Mesenteric fat pad (tissue), 1 donor: ENCODE results near the gene ERC1. TPM values are rescaled to one million over a fixed set of nuclear protein-coding genes. Genes with fewer than 3 reads are reported as not detected.

Source experiments
- DNase-seq: peaks from one replicate; pipeline ENCODE4 v3.0.0-alpha.2; 2020; ENCODE audit warnings: low spot score
- total RNA-seq: library from RNA; stranded (reverse); fragmentation: NEBNext Ultra II Directional; extraction: Animal tissue kit (Norgen Biotek cat#: 25700); gene quantifications from one replicate; pipeline ENCODE4 v1.2.1, GENCODE V29; 2021
- donor health status: DM: yes; HTN: yes; CAD: no.

ERC1 gene
- total RNA-seq, 1 donor from 2014 or later: 81.1 TPM

DNA sequence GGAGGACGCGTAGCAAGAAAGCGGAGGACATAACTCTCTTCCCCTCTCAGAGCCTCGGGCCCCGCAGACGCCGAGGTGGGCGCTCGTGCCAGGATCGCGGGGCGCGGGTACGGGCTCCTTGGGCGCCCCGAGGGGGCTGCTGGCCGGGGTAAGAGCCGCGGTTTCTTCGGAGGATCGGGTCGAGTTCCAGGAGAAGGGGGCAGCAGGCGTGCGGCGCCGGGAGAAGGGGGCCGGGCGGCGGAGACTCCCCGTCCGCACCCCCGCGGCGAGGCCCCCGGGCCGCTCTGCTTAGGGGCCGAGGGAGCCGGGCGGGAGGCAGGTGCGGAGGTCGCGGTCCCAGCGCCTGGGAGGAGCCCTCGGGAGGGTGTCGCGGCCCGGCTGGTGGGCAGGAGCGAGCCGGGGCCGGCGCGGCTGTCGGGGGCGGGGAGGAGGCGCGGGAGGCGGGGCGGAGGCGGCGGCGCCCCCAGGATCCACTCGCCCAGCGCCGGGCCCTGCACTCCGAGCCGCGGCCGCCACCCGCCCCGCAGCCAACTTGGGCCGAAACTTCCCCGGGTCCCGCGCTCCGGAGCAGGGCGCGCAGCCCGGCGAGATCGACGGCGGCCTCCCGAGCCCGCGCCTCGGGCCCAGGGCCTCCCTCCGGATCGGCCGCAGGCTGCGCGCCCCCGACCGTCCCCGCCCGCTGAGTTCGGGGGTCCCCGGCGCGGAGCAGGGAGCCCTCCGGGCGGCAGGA is 539.0 kb downstream of the ERC1 start:
- DNase-seq: peak; percentile 87

DNA sequence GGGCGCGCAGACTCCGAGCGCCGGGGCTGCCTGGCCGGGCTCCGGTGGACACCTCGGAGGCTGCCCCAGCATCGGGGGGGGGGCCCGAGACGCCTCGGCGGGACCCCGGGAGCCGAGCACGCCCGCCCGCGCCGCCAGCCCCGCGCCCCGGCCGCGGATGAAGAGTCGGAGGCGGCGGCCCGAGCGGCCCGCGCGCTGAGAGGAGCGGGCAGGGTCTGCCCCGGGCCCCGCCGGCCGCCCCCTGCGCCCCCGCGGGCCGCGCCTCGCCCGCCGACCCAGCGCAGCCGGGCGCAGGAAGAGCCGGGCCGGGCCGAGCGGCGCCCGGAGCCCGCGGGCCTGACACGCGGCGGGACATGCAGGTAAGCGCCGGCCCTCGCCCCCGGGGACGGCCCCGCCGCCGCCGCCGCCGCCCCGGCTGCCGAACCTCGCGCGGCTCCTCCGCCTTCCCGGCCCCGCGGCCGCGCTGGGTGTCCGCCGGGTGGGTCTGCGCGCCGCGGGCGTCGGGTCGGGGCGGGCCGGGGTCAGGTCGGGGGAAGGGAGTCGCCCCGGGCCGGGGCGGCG is 539.6 kb downstream of the ERC1 start:
- peak; percentile 41 for DNase-seq

DNA sequence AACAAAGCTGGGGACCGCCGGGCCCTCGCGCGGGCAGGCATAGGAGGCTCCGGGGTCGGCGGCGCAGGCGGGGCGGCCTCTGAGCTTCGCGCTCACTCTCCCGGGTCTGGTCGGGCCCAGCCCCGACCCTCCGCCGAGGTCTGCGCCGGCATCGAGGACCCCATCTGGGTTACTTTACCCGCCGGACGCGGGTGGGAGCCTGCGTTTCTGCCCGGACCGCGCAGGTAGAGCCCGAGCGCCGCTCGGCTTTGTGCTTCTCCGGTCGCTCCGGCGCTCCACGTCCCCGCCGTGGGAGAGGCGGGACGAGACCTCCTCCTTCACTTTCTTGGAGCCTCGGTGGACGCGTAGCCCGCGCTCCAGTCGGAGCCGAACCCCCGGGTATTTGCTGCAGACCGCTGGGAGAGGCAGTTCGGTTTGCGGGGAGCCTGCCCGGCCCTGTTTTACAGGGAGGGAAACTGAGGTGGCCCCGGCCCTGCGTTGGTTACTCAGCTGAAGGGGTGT is 540.2 kb downstream of the ERC1 start:
- DNase-seq: peak; percentile 57

DNA sequence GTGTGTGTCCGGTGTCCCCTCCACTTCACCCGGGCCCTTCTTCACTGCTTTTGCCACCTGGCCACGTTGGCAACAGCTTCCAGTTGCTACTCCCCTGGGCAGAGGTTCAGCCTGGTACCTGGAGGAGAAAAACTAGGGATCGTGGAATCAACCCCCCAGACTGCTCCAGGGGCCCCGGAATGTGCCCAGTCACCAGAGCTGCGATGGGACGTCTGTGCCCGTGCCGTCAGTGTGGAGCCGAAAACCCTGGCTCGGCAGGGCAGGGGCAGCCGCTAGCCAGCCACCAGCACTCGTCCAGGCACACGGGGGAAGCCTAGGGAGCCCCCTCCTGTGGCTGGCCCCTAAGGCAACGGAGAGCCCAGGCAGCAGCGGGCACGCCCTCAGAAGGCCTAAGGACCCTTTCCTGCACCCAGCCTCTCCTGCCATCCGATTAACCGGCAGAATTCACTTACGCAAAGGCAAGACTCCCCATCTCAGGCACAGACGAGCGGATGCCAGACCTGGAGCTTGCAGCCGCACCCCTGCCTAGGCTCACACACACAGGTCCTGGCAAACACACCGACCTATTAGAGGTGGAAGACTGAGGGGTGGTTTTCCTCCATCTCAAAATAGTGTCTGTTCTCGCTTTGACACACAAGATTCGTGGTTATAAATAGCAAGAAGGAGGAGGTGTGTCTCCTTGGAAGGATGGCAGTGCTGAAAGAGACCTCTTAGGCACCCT is 540.8 kb downstream of the ERC1 start:
- peak; percentile 79 for DNase-seq

DNA sequence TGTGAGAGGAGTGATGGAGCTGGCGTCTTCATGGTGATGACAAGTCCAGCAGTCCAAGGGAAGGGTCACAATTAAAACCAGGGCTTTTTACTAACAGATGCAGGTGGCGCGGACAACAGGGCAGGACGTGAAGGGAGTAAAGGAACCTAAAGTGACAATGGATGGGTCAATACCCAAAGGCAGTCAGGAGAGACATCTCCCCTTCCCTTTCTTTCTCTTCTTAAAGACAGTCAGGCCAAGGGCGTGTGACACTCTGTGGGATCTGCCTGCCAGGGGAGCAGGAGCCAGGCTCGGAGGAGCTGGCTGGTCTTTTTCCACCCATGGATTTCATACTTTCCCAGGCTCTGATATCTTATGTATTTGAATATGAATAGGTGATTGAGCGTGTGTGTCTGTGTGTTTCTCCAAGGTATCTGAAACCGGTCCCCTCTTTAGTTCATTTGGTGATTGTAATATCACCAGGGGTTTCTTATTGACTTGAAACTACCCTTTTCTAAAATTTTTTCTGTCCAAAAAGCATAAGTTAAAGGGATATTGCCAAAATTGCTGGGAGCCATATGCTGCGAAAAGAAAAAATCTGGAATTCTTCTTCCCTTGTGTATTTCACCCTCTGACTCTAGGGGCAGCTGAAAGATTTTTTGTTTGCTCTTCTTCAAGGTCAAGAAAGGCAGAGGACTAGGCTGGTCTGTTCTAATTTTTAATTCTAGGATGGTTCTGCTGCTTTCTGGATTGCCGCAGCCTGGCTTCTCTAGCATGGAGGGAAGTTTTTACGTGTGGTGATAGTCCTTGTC is 541.5 kb downstream of the ERC1 start:
- peak; percentile 39 for DNase-seq

DNA sequence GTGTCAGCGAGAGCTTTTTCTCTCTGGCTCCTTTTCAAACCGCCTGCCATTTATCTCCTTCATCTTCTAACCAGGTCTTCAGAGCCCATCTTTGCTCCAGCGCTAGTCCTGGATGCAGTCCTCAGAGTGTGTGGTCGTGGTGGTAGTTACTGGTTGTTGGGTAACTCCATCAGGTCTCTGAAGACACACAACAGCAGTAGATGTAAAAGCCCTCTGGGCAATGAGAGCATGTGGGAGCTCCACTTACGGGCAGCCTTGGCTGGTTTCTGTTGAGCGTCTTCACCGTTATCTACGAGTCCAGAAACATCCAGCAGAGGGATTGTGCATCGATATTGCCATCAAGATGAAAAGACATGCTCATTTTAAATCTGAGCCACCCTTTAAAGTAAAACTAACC is 542.2 kb downstream of the ERC1 start:
- peak; percentile 9 for DNase-seq

DNA sequence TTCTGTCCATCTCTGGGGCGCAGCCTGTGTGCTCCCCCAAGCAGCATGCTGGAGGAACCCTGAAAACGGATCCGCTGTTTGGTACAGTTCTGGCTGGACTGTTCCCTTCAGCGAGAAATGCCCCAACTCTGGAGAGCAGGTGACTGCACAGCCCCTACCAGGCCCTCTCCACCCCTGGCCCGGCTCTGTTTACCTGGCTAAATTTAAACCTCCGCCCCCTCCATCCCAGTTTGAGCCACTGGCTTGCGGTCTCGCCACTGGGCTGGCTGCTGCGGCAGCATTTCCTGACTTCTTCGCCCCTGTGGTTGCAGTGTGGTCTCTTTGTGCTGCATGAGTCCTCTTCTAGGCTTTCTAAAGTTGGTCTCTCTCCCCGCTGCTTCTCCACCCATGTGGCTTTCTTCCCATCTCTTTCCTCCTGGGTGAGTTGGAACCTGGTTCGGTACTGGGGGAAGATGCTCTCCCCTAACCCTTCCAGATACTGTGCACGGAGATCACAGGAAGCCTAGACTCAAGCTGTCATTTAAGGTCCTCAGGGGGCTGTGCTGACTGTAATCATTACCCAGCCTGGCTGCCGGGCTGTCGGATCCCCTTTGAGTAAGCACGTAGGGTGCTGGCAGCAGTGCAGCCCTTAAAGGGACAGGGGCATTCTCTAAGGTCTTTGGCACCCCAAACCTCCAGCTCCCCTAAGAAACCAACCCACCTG is 542.7 kb downstream of the ERC1 start:
- peak; percentile 69 for DNase-seq

DNA sequence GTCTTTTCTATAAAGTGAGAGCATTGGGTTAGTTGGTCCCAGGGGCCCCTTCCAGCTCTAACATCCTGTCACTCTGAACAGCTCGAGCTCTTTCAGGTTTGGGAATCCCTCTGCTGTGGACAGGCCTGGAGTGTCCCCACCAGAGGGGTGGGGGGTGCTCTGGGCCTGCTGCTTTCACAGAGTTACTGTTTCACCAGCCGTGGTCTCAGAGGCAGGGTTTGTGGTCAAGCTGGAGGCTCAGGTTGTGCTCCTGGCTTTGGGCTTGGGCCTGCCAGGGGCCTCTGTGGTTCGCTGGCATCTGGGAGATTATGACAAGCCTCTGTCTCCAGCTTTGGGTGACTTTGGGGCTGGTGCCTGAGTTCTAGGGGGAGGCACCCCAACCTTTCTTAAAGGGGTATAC is 543.7 kb downstream of the ERC1 start:
- DNase-seq: no peak

DNA sequence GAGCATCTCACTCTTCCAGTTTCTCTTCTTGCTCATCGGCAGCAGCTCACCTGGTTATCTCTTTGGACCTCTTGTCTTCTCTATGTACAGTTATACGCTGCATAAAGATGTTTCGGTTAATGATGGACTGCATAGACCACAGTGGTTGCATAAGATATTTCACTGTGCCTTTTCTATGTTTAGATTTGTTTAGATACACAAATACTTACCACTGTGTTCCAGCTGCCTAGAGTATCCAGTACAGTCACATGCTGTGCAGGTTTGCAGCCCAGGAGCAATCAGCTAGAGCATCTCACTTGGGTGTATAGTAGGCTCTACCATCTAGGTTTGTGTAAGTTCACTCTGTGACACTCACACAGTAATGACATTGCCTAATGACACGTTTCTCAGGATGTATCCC is 545.8 kb downstream of the ERC1 start:
- peak; percentile 4 for DNase-seq

DNA sequence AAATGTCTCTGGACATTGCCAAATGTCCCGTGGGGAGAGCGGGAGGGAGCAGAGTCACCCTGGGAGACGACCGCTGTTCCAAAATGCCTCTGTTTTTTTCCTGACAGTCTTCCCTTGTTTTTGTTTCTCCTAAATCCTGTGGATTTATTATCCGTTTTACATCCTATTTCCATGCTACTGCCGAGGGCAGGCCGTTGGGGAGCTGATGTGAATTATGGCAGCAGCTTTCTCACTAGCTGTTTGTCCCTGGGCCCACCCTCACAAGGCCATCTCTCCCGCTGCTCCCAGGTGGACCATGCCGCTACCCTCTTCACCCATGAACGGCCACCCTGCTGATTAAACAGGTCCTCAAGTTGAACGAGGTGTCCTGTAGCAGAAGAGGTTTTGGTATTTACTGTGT is 548.1 kb downstream of the ERC1 start:
- DNase-seq: peak; percentile 64

DNA sequence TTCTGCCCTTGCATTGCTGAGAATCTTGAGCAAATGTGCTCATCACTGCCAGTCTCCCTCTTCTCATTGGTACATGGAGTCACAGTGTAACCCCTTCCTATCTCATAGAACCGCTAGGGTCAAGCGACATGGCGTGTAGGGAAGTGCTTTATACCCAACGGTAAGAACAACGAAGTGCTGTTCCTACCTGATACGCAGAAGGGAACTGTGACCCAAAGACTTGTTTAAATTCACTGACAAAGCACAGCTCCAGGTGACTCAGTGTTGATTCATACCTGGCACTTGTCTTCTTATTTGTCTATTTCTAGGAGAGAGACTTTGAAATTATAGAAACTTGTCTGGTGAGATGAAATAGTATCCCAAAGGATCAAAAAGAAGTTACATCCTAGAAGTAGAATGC is 549.7 kb downstream of the ERC1 start:
- no peak for DNase-seq

DNA sequence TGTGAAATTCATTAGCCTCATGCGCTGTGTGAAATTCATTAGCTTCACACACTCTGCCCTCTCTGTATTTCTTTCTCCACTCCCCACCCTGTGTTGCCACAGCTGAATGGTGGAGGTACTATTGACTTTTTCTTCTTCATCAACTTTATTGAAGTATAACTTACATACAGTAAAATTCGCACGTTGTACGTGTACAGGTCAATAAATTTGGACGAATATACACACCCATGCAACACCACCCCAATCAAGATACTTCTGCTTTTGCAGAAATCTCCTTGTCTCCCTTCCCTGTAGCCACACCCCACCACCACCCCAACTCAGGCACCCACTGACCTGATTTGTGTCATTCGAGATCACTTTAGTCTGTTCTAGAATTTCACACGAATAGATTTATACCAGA is 551.6 kb downstream of the ERC1 start:
- no peak for DNase-seq

DNA sequence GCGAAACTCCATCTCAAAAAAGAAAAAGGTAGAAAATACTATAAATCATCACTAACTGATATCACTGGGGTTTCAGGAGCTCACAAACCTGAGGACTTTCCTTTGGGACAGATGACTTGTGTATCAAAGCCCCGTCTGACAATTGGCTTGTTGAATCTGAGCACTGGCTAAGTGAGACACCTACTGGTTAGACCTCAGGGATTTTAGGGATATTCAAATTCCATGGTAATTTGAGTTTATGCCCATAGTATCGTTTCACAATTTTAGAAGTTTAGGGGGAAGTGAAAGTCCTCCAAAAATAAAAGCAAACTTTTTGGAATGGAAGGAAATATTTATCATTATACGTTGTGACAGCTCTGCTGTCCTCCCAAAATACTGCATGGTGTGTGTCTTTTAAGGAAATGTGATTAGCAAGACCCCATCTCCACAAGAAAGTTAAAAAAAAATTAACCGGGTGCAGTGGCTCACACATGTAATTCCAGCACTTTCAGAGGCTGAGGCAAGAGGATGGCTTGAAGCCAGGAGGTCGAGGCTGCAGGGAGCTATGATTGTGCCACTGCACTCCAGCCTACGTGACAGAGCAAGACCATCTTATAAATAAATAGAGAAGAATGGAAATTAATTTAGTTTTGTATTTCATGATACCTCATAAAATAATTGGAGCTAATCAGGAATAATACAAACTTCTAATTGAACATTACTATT is 554.1 kb downstream of the ERC1 start:
- no peak for DNase-seq

Other genes with a start within 250 kb of the ERC1 start
- 312 TPM for gene WNK1, start 238.6 kb upstream of the ERC1 start, total RNA-seq
- gene RAD52, start 41.5 kb upstream of the ERC1 start, total RNA-seq: 6.9 TPM